HG02884 (cell line): ENCODE data around the gene NEUROD6.

Experiments used
- ATAC-seq: cut with Tn5 transposase; IDR thresholded peaks from one replicate; pipeline ENCODE4 v1.9.1; 2021; ENCODE audit warnings: mild to moderate bottlenecking, moderate library complexity; ENCODE audit not compliant: unreplicated experiment

NEUROD6 gene

GRCh38 chr7:31335161-31335856, 5.2 kb downstream of the NEUROD6 start:
- ATAC-seq = no peak

- ATAC-seq = no peak
Measured at GRCh38 chr7:31333291-31333690, 7.2 kb downstream of the NEUROD6 start.

DNA sequence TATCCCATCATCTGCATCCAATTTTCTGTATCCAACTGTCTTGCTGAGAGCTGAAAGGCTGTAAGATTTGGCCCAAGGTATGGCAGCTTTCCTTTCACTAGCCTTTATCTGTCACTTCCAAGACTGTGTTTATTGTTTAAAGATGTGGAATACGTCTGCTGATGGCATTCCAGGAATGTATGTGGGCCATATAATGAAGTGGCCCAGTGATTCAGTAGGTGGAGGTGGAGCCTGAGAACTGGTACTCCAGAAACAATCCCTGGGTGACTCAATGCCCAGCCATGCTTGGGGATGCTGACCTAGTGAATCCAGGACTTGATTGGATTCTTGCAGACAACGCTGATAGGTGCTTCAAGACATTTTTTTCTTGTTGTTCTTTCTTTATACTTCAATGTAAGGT, 13.5 kb downstream of the NEUROD6 start:
- no peak for ATAC-seq

DNA sequence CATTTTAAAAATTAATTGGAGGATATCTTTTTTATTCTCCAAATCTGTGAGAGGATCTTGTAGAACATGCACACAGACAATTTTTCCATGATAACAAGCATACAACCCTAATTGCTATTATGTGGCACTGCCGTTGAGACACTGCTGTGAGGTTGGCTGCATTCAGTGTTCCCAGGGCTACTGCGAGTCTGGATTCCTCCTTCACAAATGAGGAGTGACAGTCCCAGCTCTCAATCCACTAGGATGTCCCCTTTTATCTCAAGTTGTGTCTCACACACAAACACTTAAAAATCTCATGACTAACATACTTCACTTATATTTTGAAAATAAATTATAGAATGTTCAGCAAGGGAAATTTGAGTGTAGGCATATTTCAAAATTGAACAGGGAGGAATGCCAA, 14.1 kb downstream of the NEUROD6 start:
- ATAC-seq = no peak

GRCh38 chr7:31323101-31323500, 17.4 kb downstream of the NEUROD6 start:
- no peak for ATAC-seq

- ATAC-seq = no peak
Measured at GRCh38 chr7:31320675-31321074, 19.9 kb downstream of the NEUROD6 start.

- no peak for ATAC-seq
Measured at GRCh38 chr7:31318313-31318712, 22.2 kb downstream of the NEUROD6 start.

- no peak for ATAC-seq
Measured at GRCh38 chr7:31316876-31317275, 23.6 kb downstream of the NEUROD6 start.

- no peak for ATAC-seq
Measured at GRCh38 chr7:31315758-31316157, 24.8 kb downstream of the NEUROD6 start.

GRCh38 chr7:31314781-31315180, 25.7 kb downstream of the NEUROD6 start:
- no peak for ATAC-seq

- no peak for ATAC-seq
Measured at GRCh38 chr7:31312889-31313288, 27.6 kb downstream of the NEUROD6 start.

- no peak for ATAC-seq
Measured at GRCh38 chr7:31311552-31311951, 29.0 kb downstream of the NEUROD6 start.

DNA sequence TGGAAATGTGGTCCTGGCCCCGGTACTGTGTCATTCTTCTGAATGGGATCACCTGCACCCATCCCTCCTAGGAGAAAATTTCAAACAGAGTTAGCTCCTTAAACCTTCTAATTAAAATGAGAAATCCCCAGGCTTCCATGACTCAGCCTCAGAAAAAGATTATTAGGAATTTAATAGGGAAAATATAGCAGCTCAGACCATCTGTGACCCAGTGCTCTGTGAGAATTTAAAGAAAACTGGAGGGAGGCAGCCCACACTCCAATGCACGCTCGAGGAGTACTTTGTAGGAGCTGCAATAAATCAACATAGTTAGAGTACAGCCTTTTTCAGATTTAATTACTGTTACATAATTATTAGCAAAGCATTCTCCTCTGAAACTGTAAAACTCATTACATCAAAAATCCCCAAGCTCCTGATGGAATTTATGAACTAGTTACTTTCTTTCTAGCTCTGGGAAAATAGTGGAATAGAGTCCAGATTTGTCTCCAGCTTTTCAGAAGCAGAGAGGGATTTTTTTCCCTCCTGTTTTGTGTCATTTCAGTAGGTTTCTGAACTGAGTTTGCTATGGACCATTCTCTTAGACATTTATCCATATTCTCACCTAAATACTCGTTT, 30.1 kb downstream of the NEUROD6 start:
- ATAC-seq = no peak

DNA sequence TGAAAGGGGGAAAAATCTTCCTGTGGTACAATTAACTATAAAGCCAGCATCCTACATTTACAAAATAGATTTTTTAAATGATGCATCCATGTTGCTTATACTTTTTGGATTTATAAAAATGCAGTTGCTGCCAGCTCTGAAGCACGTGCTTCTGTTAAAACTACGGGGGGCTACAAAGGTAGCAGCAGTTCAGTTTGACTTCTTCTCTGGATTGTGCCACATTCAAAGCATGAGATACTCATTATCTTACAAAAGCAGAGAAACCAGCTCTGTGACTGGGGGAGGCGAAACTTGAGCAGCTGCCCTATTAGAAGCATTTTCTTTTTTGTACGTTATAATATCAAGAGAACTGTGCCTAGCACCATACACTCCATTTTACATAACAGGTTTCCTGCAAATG, 31.1 kb downstream of the NEUROD6 start:
- ATAC-seq = no peak

- no peak for ATAC-seq
Measured at GRCh38 chr7:31308652-31309051, 31.9 kb downstream of the NEUROD6 start.

- ATAC-seq = no peak
Measured at GRCh38 chr7:31307972-31308371, 32.6 kb downstream of the NEUROD6 start.

DNA sequence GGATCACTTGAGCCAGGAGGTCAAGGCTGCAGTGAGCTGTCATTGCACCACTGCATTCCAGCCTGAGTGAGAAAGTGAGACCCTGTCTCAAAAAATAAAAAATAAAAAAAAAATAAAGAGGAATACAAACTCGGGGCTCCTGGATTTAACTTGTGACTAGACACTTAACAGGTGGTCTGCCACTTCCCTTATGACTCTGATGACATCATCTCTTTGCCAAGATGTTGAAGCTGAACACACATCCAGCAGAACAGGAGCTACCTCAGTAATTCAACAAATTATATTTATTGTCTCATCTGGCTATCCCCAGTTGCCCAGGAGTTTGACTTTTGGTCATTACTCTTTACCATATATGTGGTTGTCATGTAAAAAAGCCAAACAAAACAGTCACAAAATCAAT, 35.3 kb downstream of the NEUROD6 start:
- ATAC-seq = no peak

DNA sequence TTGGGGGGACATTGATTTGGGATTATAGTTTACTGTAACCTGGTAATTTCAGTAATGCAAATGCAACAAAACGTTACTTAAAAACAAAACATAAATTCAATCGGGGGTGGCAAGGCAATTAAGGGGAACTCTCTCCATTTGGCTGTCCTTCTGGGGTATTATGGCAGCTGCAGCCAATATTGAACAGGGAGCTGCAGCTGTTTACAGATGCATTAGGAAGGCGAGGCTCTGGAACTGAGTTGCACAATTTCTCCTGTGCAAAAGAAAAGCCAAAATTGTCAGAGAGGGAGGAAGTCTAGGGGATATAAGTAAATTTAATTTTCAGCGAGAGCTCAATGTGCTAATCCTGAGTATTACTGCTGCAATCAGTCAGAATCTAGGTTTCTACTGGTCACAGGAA, 36.1 kb downstream of the NEUROD6 start:
- no peak for ATAC-seq

DNA sequence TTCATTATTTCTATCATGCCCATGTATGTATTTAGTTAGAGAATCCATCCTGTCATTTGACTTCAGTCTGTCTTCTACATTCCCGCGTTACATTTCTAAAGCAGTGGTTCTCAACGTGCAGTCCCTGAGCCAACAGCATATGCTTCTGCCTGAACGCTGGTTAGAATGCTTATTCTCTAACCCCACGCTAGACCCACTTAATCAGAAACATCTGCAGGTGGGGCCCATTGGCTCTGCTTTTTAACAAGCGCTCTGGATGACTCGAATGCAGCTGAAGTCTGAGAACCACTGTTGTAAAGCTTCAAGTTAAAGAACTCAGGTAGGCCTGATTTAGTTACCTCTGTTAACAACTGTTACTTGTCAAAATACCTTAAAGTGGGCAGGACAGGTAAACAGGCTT, 38.2 kb downstream of the NEUROD6 start:
- ATAC-seq = no peak

- ATAC-seq = no peak
Measured at GRCh38 chr7:31299336-31299735, 41.2 kb downstream of the NEUROD6 start.

GRCh38 chr7:31290601-31291000, 49.9 kb downstream of the NEUROD6 start:
- no peak for ATAC-seq
